GM19193 (cell line): Measurements from ENCODE around the gene ZNF280B.

Source experiments
- POLR2A ChIP-seq: IDR thresholded peaks from 4 replicates; pipeline ENCODE4 v1.6.1; 2011; ENCODE audit not compliant: insufficient read depth, insufficient read length; ENCODE audit errors: extremely low read depth

ZNF280B gene

GRCh38 chr22:22520667-22521602 is 12.4 kb upstream of the ZNF280B start:
- no peak for TF ChIP-seq POLR2A

- no peak for TF ChIP-seq POLR2A
These were observed 11.6 kb upstream of the ZNF280B start, which contains the start of gene ZNF280A for GRCh38 chr22:22520020-22520656. Gene ZNF280A (minus strand): TSS chr22:22520270. CDS start chr22:22515630, 4,640 bp downstream.

- no peak for TF ChIP-seq POLR2A
These were observed 11.0 kb upstream of the ZNF280B start for GRCh38 chr22:22519591-22519990.

- no peak for TF ChIP-seq POLR2A
These were observed 8.4 kb upstream of the ZNF280B start for GRCh38 chr22:22516992-22517391.

GRCh38 chr22:22515890-22516289 is 7.3 kb upstream of the ZNF280B start:
- TF ChIP-seq POLR2A, result no peak

- TF ChIP-seq POLR2A, result no peak
These were observed 5.1 kb upstream of the ZNF280B start for GRCh38 chr22:22513619-22514018.

GRCh38 chr22:22512951-22513350 is 4.4 kb upstream of the ZNF280B start:
- no peak for TF ChIP-seq POLR2A

GRCh38 chr22:22507743-22508273 is 734 bp downstream of the ZNF280B start:
- no peak for TF ChIP-seq POLR2A

- TF ChIP-seq POLR2A, result no peak
These were observed 1.8 kb downstream of the ZNF280B start for GRCh38 chr22:22506736-22507135.

- TF ChIP-seq POLR2A, result no peak
These were observed 10.3 kb downstream of the ZNF280B start for GRCh38 chr22:22498267-22498666.

- TF ChIP-seq POLR2A, result no peak
These were observed 19.8 kb downstream of the ZNF280B start for GRCh38 chr22:22488736-22489135.

GRCh38 chr22:22487869-22488597 is 20.5 kb downstream of the ZNF280B start:
- no peak for TF ChIP-seq POLR2A

GRCh38 chr22:22487059-22487458 is 21.5 kb downstream of the ZNF280B start:
- TF ChIP-seq POLR2A, result no peak

GRCh38 chr22:22486132-22486899 is 22.2 kb downstream of the ZNF280B start:
- TF ChIP-seq POLR2A, result no peak
